ENCODE data around the gene IGSF22. TPM values are rescaled to one million over a fixed set of nuclear protein-coding genes. Genes with fewer than 3 reads are reported as not detected.

IGSF22 gene
- polyA plus RNA-seq, 1 donor from 2014 or later: 0.68 TPM

DNA sequence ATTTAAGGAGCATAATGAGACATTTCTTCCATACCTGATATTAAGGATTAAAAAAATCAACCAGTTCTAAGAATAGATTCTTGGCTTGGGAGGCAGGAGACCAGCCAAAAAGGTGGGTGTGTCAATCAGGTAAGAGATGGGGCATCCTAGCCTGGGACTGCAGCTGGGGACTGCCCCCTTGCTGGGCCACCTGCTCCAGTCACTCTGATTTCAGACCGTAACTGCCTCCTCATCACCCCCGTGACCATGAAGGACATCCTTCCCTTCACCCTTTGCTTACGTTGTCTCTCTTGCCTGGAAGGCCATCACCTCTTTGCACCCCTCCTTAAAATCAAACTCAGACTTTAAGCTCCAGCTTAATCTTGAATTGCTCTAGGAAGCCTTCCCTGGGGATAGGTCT, 47.7 kb upstream of the IGSF22 start:
- no peak overlapping the region for H3K9ac ChIP-seq (ENCODE audit: low read length)
- no peaks in the 10 kb centered on the region for H4K20me1 ChIP-seq (ENCODE audit: insufficient read depth)

DNA sequence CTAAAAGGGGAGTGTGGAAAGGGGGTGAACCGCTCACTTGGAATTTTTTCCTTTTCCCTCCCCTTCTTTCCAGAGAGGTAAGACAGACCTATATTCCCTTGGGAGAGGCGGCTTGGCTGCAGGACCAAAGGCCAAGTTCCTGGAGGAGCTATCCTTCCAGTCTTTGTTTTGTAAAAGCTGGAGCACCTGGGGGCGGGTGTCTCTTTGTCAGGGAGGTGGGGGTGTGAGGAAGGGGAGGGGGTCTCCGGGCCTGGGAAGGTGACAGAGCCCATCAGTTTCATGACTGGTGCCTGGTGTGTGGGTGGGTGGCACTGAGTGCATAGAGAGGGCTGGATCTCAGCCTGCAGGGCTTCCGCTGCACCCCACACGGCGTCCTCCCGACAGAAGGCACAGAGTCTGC, 47.1 kb upstream of the IGSF22 start:
- no peaks in the 10 kb centered on the region for H4K20me1 ChIP-seq (ENCODE audit: insufficient read depth)
- H3F3A ChIP-seq (ENCODE audit: insufficient read depth, low read length, poor library complexity, severe bottlenecking): no peaks in the 10 kb centered on the region
- no peak for TF ChIP-seq RAD21 (conservative IDR thresholded peaks at IDR 0.05)
- TF ChIP-seq, protein P1, sequence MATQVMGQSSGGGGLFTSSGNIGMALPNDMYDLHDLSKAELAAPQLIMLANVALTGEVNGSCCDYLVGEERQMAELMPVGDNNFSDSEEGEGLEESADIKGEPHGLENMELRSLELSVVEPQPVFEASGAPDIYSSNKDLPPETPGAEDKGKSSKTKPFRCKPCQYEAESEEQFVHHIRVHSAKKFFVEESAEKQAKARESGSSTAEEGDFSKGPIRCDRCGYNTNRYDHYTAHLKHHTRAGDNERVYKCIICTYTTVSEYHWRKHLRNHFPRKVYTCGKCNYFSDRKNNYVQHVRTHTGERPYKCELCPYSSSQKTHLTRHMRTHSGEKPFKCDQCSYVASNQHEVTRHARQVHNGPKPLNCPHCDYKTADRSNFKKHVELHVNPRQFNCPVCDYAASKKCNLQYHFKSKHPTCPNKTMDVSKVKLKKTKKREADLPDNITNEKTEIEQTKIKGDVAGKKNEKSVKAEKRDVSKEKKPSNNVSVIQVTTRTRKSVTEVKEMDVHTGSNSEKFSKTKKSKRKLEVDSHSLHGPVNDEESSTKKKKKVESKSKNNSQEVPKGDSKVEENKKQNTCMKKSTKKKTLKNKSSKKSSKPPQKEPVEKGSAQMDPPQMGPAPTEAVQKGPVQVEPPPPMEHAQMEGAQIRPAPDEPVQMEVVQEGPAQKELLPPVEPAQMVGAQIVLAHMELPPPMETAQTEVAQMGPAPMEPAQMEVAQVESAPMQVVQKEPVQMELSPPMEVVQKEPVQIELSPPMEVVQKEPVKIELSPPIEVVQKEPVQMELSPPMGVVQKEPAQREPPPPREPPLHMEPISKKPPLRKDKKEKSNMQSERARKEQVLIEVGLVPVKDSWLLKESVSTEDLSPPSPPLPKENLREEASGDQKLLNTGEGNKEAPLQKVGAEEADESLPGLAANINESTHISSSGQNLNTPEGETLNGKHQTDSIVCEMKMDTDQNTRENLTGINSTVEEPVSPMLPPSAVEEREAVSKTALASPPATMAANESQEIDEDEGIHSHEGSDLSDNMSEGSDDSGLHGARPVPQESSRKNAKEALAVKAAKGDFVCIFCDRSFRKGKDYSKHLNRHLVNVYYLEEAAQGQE (IDR thresholded peaks at IDR 0.05; ENCODE audit: borderline replicate concordance): no peak
- TF ChIP-seq SMC3 (conservative IDR thresholded peaks at IDR 0.05; ENCODE audit: poor library complexity): no peak
- H3K27me3 ChIP-seq (ENCODE audit: insufficient read depth, low read depth, low read length): no peaks in the 10 kb centered on the region
- no peaks in the 10 kb centered on the region for H3K9me2 ChIP-seq (ENCODE audit: insufficient read depth, low read length)
- no peak overlapping the region for H3K9ac ChIP-seq (ENCODE audit: low read length)
- no peaks in the 10 kb centered on the region for H3K9me3 ChIP-seq (ENCODE audit: low read length)
- no peak overlapping the region for H3K4me3 ChIP-seq (ENCODE audit: low read length)
- no peaks in the 10 kb centered on the region for H3K79me2 ChIP-seq (replicated peaks; ENCODE audit: insufficient read depth, low read length)
- H3K4me2 ChIP-seq (ENCODE audit: low read length): no peak overlapping the region
- H2AFZ ChIP-seq (ENCODE audit: low read depth, low read length): no peak overlapping the region
- H3K27ac ChIP-seq (ENCODE audit: low read length): no peak overlapping the region
- no peaks in the 10 kb centered on the region for H3K36me3 ChIP-seq (ENCODE audit: insufficient read depth, low read length)

More for the DNA sequence above, 47.7 kb upstream of the IGSF22 start:
- Histone ChIP-seq H3K9me2 (ENCODE audit: insufficient read depth, low read length) (no peaks in the 10 kb centered on the region), H3K4me2 (ENCODE audit: low read length) (no peak overlapping the region), H3F3A (ENCODE audit: insufficient read depth, low read length, poor library complexity, severe bottlenecking) (no peaks in the 10 kb centered on the region), H3K36me3 (ENCODE audit: insufficient read depth, low read length) (no peaks in the 10 kb centered on the region), H3K79me2 (replicated peaks; ENCODE audit: insufficient read depth, low read length) (no peaks in the 10 kb centered on the region), H3K4me3 (ENCODE audit: low read length) (no peak overlapping the region), H3K9me3 (ENCODE audit: low read length) (no peaks in the 10 kb centered on the region), H3K27me3 (ENCODE audit: insufficient read depth, low read depth, low read length) (no peaks in the 10 kb centered on the region), H3K27ac (ENCODE audit: low read length) (no peak overlapping the region), H2AFZ (ENCODE audit: low read depth, low read length) (no peak overlapping the region)
- TF ChIP-seq TAF1 (IDR thresholded peaks at IDR 0.05; ENCODE audit: low read depth): no peak
- TF ChIP-seq EZH2 (IDR thresholded peaks at IDR 0.05; ENCODE audit: borderline replicate concordance, insufficient read depth, low read length, poor library complexity, severe bottlenecking): no peak
- TF ChIP-seq, protein P2, sequence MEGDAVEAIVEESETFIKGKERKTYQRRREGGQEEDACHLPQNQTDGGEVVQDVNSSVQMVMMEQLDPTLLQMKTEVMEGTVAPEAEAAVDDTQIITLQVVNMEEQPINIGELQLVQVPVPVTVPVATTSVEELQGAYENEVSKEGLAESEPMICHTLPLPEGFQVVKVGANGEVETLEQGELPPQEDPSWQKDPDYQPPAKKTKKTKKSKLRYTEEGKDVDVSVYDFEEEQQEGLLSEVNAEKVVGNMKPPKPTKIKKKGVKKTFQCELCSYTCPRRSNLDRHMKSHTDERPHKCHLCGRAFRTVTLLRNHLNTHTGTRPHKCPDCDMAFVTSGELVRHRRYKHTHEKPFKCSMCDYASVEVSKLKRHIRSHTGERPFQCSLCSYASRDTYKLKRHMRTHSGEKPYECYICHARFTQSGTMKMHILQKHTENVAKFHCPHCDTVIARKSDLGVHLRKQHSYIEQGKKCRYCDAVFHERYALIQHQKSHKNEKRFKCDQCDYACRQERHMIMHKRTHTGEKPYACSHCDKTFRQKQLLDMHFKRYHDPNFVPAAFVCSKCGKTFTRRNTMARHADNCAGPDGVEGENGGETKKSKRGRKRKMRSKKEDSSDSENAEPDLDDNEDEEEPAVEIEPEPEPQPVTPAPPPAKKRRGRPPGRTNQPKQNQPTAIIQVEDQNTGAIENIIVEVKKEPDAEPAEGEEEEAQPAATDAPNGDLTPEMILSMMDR (IDR thresholded peaks at IDR 0.05; ENCODE audit: poor library complexity, severe bottlenecking): no peak
- TF ChIP-seq MXI1 (conservative IDR thresholded peaks at IDR 0.05; ENCODE audit: poor library complexity, severe bottlenecking): no peak
- TF ChIP-seq SMC3 (conservative IDR thresholded peaks at IDR 0.05; ENCODE audit: poor library complexity): no peak
- TF ChIP-seq EP300 (conservative IDR thresholded peaks at IDR 0.05; ENCODE audit: poor library complexity, severe bottlenecking): no peak
- no peak for TF ChIP-seq POLR2AphosphoS5 (IDR thresholded peaks at IDR 0.05)
- TF ChIP-seq, protein P1 (IDR thresholded peaks at IDR 0.05; ENCODE audit: borderline replicate concordance): no peak
- no peak for TF ChIP-seq RAD21 (conservative IDR thresholded peaks at IDR 0.05)
